HepG2 (cell line): ENCODE measurements around the gene INF2. TPM values are rescaled to one million over a fixed set of nuclear protein-coding genes. Genes with fewer than 3 reads are reported as not detected.

Experiments
- CCAR2 ChIP-seq: fragments of 200-400 bp; formaldehyde crosslinking; optimal IDR thresholded peaks from 2 replicates; pipeline ENCODE3; 2018; ENCODE audit warnings: low read depth, mild to moderate bottlenecking, low read length, moderate library complexity
- ELF1 ChIP-seq: sonication (generic); formaldehyde crosslinking; IDR thresholded peaks from 2 replicates; pipeline ENCODE4 v1.4.0; 2020; ENCODE audit warnings: missing genetic modification reagents
- HHEX ChIP-seq: IDR thresholded peaks from 2 replicates; pipeline ENCODE4 v1.6.1; 2016; ENCODE audit warnings: control low read depth
- HMG20A ChIP-seq: IDR thresholded peaks from 2 replicates; pipeline ENCODE4 v1.6.1; 2016; ENCODE audit warnings: borderline replicate concordance
- NR2F6 ChIP-seq, 2 experiments: IDR thresholded peaks; 2 replicates each; pipeline ENCODE4 v1.6.1; 2016; ENCODE audit warnings: antibody characterized with exemption in 1 of 2, mild to moderate bottlenecking in 1 of 2
- RCOR2 ChIP-seq: IDR thresholded peaks from 2 replicates; pipeline ENCODE4 v1.6.1; 2016; ENCODE audit warnings: missing biosample characterization, missing genetic modification reagents
- SCMH1 ChIP-seq: sonication (generic); formaldehyde crosslinking; IDR thresholded peaks from 2 replicates; pipeline ENCODE4 v1.9.0; 2021; ENCODE audit warnings: missing genetic modification reagents, mild to moderate bottlenecking, borderline replicate concordance
- SKI ChIP-seq: fragments of 450-650 bp; IDR thresholded peaks from one replicate; pipeline ENCODE4 v1.6.1; 2018; ENCODE audit warnings: mild to moderate bottlenecking; ENCODE audit not compliant: partially characterized antibody
- SRSF1 ChIP-seq: fragments of 200-400 bp; formaldehyde crosslinking; optimal IDR thresholded peaks from 2 replicates; pipeline ENCODE3; 2017; ENCODE audit warnings: mild to moderate bottlenecking, low read depth, low read length, moderate library complexity
- XBP1 ChIP-seq: sonication (generic); formaldehyde crosslinking; IDR thresholded peaks from 2 replicates; pipeline ENCODE4 v1.5.0; 2020; ENCODE audit warnings: missing genetic modification reagents
- ZNF225 ChIP-seq: sonication (generic); formaldehyde crosslinking; IDR thresholded peaks from 2 replicates; pipeline ENCODE4 v1.4.0; 2020; ENCODE audit warnings: mild to moderate bottlenecking, missing genetic modification reagents
- ZNF746 ChIP-seq: sonication (generic); formaldehyde crosslinking; IDR thresholded peaks from 2 replicates; pipeline ENCODE4 v1.8.0; 2022; ENCODE audit warnings: mild to moderate bottlenecking, missing genetic modification reagents
- polyA plus RNA-seq, 8 experiments: library from polyadenylated mRNA; depleted of rRNA in 3 of 8; stranded (reverse) in 7 of 8; unstranded in 1 of 8; fragments of >200 nt; fragmentation: Illumina TruSeq in 4 of 8; extraction: Trizol in 4 of 8; gene quantifications; 2 replicates each; pipeline versions ENCODE4 v1.2.1 to v1.2.3, GENCODE V29; 2011 to 2016; ENCODE audit warnings: low read depth in 4 of 8, missing spikeins in 1 of 8, mixed read lengths in 1 of 8; ENCODE audit not compliant: insufficient read depth in 1 of 8
- total RNA-seq, 5 experiments: library from RNA; depleted of rRNA; stranded (reverse); fragments of >200 nt; fragmentation: Illumina TruSeq; extraction: Trizol; gene quantifications; 2 replicates each; pipeline ENCODE4 v1.2.3, GENCODE V29; 2016; ENCODE audit warnings: low read depth in 1 of 5
- TF ChIP-seq, protein P1 (sequence below): sonication (generic); formaldehyde crosslinking; IDR thresholded peaks from 2 replicates; pipeline ENCODE4 v1.9.0; 2022; ENCODE audit warnings: missing genetic modification reagents, mild to moderate bottlenecking, borderline replicate concordance
- TF ChIP-seq, protein P2 (sequence below): IDR thresholded peaks from 2 replicates; pipeline ENCODE4 v1.6.1; 2016; ENCODE audit warnings: mild to moderate bottlenecking, missing biosample characterization, missing genetic modification reagents
- TF ChIP-seq, protein P3 (sequence below): sonication (generic); formaldehyde crosslinking; IDR thresholded peaks from 2 replicates; pipeline ENCODE4 v1.5.1; 2020; ENCODE audit warnings: missing genetic modification reagents, mild to moderate bottlenecking, borderline replicate concordance
- TF ChIP-seq, protein P4 (sequence below): IDR thresholded peaks from 2 replicates; pipeline ENCODE4 v1.6.1; 2012; ENCODE audit warnings: low read length, improper control_type of control experiment
- TF ChIP-seq, protein P5 (sequence below): sonication (generic); formaldehyde crosslinking; IDR thresholded peaks from 2 replicates; pipeline ENCODE4 v1.5.1; 2020; ENCODE audit warnings: missing genetic modification reagents, mild to moderate bottlenecking, borderline replicate concordance
- TF ChIP-seq, protein P6 (sequence below): sonication (generic); formaldehyde crosslinking; IDR thresholded peaks from 2 replicates; pipeline ENCODE4 v1.4.0; 2020; ENCODE audit warnings: mild to moderate bottlenecking, missing genetic modification reagents

INF2 gene
- total and polyA plus RNA-seq, 2 of the 13 experiments (the other 11 are each of a cell fraction or from before 2014, with no cell fraction given): 16.4 to 26.4 TPM

DNA sequence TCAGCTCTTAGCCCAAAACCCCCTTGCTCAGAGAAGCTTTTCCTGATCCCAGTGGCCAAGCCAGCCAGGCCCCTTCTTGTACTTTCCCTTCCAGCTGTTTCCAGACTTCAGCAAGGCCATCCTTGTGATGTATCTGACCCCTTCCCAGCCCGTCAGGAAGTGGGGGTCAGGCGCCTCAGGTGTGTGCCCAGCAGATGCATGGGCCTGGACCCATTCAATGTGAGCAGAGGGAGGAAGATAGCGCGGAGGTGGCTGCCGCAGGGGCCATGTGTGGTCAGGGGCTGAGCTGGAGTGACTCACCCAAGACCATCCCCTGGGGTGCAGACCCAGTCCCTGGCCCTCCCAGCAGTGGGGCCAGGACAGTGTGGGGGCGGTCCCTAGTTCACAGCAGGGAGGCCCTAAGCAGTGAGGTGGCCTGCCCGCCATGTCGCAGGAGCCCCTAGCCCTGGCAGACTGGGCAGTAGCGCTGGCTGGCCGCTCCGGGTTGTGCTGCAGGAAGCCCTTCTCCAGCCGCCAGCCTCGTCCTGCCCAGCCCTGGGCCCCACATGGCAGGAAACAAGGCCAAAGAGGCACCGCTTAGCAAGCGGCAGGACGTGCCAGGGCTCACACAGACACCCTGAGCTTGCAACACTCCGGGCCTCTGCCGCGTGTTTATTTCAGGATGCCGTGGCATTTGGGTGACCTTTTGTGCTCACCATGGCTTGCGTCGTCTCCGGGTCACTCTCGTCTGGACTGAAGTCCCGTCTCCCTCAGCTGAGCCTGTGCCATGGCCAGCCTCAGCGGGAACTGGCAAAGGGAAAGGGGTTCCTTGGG lies 46.6 kb downstream of the INF2 start (continued):
- TF ChIP-seq, protein P1, sequence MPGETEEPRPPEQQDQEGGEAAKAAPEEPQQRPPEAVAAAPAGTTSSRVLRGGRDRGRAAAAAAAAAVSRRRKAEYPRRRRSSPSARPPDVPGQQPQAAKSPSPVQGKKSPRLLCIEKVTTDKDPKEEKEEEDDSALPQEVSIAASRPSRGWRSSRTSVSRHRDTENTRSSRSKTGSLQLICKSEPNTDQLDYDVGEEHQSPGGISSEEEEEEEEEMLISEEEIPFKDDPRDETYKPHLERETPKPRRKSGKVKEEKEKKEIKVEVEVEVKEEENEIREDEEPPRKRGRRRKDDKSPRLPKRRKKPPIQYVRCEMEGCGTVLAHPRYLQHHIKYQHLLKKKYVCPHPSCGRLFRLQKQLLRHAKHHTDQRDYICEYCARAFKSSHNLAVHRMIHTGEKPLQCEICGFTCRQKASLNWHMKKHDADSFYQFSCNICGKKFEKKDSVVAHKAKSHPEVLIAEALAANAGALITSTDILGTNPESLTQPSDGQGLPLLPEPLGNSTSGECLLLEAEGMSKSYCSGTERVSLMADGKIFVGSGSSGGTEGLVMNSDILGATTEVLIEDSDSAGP (CRISPR knock-in tag): peak; percentile 58
- TF ChIP-seq SCMH1 (no peak), NR2F6 (IDR thresholded peaks at IDR 0.05) (peak; percentile 95), NR2F6 (CRISPR knock-in tag; IDR thresholded peaks at IDR 0.05) (peak; percentile 99), SRSF1 (no peak), SKI (peak; percentile 93), RCOR2 (peak; percentile 85), ZNF225 (CRISPR knock-in tag) (peak; percentile 92; the same call in 1 of the 2 replicates), ELF1 (CRISPR knock-in tag) (peak; percentile 36; the same call in 1 of the 2 replicates), XBP1 (CRISPR knock-in tag) (no peak), CCAR2 (no peak), HHEX (CRISPR knock-in tag) (no peak), ZNF746 (CRISPR knock-in tag) (peak; percentile 27; the same call in 1 of the 2 replicates), HMG20A (CRISPR knock-in tag) (peak; percentile 74; the same call in 1 of the 2 replicates)
- TF ChIP-seq, protein P2, sequence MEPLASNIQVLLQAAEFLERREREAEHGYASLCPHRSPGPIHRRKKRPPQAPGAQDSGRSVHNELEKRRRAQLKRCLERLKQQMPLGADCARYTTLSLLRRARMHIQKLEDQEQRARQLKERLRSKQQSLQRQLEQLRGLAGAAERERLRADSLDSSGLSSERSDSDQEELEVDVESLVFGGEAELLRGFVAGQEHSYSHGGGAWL (CRISPR knock-in tag): 0 out of 2 replicates have a peak, but pooled peaks have one; percentile 61
- TF ChIP-seq, protein P3, sequence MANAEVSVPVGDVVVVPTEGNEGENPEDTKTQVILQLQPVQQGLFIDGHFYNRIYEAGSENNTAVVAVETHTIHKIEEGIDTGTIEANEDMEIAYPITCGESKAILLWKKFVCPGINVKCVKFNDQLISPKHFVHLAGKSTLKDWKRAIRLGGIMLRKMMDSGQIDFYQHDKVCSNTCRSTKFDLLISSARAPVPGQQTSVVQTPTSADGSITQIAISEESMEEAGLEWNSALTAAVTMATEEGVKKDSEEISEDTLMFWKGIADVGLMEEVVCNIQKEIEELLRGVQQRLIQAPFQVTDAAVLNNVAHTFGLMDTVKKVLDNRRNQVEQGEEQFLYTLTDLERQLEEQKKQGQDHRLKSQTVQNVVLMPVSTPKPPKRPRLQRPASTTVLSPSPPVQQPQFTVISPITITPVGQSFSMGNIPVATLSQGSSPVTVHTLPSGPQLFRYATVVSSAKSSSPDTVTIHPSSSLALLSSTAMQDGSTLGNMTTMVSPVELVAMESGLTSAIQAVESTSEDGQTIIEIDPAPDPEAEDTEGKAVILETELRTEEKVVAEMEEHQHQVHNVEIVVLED (CRISPR knock-in tag): peak; percentile 77; the same call in 1 of the 2 replicates
- TF ChIP-seq, protein P4, sequence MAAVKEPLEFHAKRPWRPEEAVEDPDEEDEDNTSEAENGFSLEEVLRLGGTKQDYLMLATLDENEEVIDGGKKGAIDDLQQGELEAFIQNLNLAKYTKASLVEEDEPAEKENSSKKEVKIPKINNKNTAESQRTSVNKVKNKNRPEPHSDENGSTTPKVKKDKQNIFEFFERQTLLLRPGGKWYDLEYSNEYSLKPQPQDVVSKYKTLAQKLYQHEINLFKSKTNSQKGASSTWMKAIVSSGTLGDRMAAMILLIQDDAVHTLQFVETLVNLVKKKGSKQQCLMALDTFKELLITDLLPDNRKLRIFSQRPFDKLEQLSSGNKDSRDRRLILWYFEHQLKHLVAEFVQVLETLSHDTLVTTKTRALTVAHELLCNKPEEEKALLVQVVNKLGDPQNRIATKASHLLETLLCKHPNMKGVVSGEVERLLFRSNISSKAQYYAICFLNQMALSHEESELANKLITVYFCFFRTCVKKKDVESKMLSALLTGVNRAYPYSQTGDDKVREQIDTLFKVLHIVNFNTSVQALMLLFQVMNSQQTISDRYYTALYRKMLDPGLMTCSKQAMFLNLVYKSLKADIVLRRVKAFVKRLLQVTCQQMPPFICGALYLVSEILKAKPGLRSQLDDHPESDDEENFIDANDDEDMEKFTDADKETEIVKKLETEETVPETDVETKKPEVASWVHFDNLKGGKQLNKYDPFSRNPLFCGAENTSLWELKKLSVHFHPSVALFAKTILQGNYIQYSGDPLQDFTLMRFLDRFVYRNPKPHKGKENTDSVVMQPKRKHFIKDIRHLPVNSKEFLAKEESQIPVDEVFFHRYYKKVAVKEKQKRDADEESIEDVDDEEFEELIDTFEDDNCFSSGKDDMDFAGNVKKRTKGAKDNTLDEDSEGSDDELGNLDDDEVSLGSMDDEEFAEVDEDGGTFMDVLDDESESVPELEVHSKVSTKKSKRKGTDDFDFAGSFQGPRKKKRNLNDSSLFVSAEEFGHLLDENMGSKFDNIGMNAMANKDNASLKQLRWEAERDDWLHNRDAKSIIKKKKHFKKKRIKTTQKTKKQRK: no peak
- TF ChIP-seq, protein P5, sequence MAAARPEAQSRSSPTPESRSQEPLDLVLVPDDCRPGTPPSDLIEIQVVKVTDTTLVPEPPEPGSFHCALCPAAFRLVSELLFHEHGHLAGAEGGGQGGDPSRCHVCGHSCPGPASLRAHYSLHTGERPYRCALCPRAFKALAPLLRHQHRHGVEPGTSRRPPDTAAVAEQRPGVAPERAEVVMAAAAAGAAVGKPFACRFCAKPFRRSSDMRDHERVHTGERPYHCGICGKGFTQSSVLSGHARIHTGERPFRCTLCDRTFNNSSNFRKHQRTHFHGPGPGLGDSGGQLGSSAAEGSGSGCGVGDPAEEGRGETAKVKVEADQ: peak; percentile 84
- TF ChIP-seq, protein P6, sequence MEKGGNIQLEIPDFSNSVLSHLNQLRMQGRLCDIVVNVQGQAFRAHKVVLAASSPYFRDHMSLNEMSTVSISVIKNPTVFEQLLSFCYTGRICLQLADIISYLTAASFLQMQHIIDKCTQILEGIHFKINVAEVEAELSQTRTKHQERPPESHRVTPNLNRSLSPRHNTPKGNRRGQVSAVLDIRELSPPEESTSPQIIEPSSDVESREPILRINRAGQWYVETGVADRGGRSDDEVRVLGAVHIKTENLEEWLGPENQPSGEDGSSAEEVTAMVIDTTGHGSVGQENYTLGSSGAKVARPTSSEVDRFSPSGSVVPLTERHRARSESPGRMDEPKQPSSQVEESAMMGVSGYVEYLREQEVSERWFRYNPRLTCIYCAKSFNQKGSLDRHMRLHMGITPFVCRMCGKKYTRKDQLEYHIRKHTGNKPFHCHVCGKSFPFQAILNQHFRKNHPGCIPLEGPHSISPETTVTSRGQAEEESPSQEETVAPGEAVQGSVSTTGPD (CRISPR knock-in tag): no peak
